HCT116 (cell line): ENCODE results near the gene MED6. TPM values are rescaled to one million over a fixed set of nuclear protein-coding genes. Genes with fewer than 3 reads are reported as not detected.

Experiments
- ATAC-seq: fragments of 200-7000 bp; cut with Tn5 transposase; 2 replicates; pipeline ENCODE4 v1.9.1; 2020; ENCODE audit warnings: mild to moderate bottlenecking, moderate library complexity
- BruUV-seq: library from RNA; stranded (reverse); fragments of 400-500 nt; replicated peaks from 2 replicates; lab custom pipeline; 2021; lab: Mats Ljungman, UMichigan
- CTCF ChIA-PET: fragments of 300-600 bp; sonication (Branson Sonifier 250); formaldehyde crosslinking; loops from one replicate; lab custom pipeline; 2021; ENCODE audit warnings: antibody characterized with exemption; lab: Charles Lee
- POLR2A ChIA-PET: fragments of 300-600, 350-600 bp; sonication (Branson Sonifier 250); formaldehyde crosslinking; loops from one replicate; lab custom pipeline; 2021; ENCODE audit warnings: antibody characterized with exemption; lab: Charles Lee
- RAD21 ChIA-PET, 2 experiments: fragments of 300-600 bp; sonication (Branson Sonifier 250); formaldehyde crosslinking; loops; one replicate each; lab custom pipeline; 2023; ENCODE audit warnings: low total read pairs in 2 of 2; ENCODE audit not compliant: uncharacterized antibody in 2 of 2, unreplicated experiment in 2 of 2, low non-redundant PET in 1 of 2; lab: Charles Lee
- DNase-seq: peaks from one replicate; pipeline ENCODE4 v3.0.0-alpha.2; 2010; ENCODE audit warnings: low read depth, low spot score
- H2AFZ ChIP-seq: fragments of 200-600 bp; shearing (Covaris generic), sonication (generic); 2 replicates; pipeline ENCODE4 v1.6.1; 2017; ENCODE audit warnings: low read depth, mixed run types, mixed read lengths, antibody characterized with exemption, low read length; ENCODE audit not compliant: poor library complexity, severe bottlenecking
- H3K27ac ChIP-seq: 2 replicates; pipeline ENCODE4 v1.5.1; 2012; ENCODE audit warnings: low read depth, low read length
- H3K27me3 ChIP-seq: fragments of 200-600 bp; sonication (generic); 2 replicates; pipeline ENCODE4 v1.6.1; 2016; ENCODE audit warnings: mixed run types, low read length, mixed read lengths; ENCODE audit not compliant: insufficient read depth
- H3K36me3 ChIP-seq, 2 experiments: fragments of 200-500 bp in 1 of 2; fragments of 200-600 bp in 1 of 2; sonication (Bioruptor generic) in 1 of 2; sonication (generic) in 1 of 2; 2 replicates each; pipeline versions ENCODE4 v1.5.1 to v1.6.1; 2014 to 2016; ENCODE audit warnings: low read length in 2 of 2, inconsistent platforms in 1 of 2, mixed read lengths in 1 of 2, mixed run types in 1 of 2; ENCODE audit not compliant: insufficient read depth in 2 of 2, control insufficient read depth in 1 of 2
- H3K4me1 ChIP-seq, 2 experiments: fragments of 200-600 bp in 1 of 2; sonication (generic) in 1 of 2; 2 replicates each; pipeline versions ENCODE4 v1.5.1 to v1.6.1; 2012 to 2017; ENCODE audit warnings: low read length in 2 of 2, inconsistent platforms in 1 of 2, mild to moderate bottlenecking in 1 of 2, mixed read lengths in 1 of 2, mixed run types in 1 of 2, moderate library complexity in 1 of 2; ENCODE audit not compliant: insufficient read depth in 2 of 2, control insufficient read depth in 1 of 2
- H3K4me2 ChIP-seq: fragments of 200-600 bp; sonication (generic); 2 replicates; pipeline ENCODE4 v1.6.1; 2017; ENCODE audit warnings: mixed run types, low read length, mixed read lengths
- H3K4me3 ChIP-seq, 2 experiments: fragments of 200-600 bp in 1 of 2; sonication (generic) in 1 of 2; replicated peaks in 1 of 2; 2 replicates each; pipeline ENCODE4 v1.5.1; 2011 to 2016; ENCODE audit warnings: low read length in 2 of 2, control low read depth in 1 of 2, low read depth in 1 of 2, mild to moderate bottlenecking in 1 of 2, mixed read lengths in 1 of 2, mixed run types in 1 of 2
- H3K79me2 ChIP-seq: fragments of 200-600 bp; sonication (generic); 2 replicates; pipeline ENCODE4 v1.6.1; 2017; ENCODE audit warnings: mild to moderate bottlenecking, mixed run types, low read length, moderate library complexity, mixed read lengths; ENCODE audit not compliant: insufficient read depth
- H3K9ac ChIP-seq: fragments of 200-600 bp; sonication (generic); 2 replicates; pipeline ENCODE4 v1.6.1; 2016; ENCODE audit warnings: low read length, mixed read lengths
- H3K9me2 ChIP-seq: fragments of 200-600 bp; sonication (generic), shearing (Covaris generic); 2 replicates; pipeline ENCODE4 v1.6.1; 2017; ENCODE audit warnings: mixed run types, mild to moderate bottlenecking, moderate library complexity; ENCODE audit not compliant: insufficient read depth
- H3K9me3 ChIP-seq, 2 experiments: fragments of 200-500 bp in 1 of 2; fragments of 200-600 bp in 1 of 2; sonication (Bioruptor generic) in 1 of 2; sonication (generic) in 1 of 2; 2 replicates each; pipeline ENCODE4 v1.6.1; 2014 to 2017; ENCODE audit warnings: low read length in 2 of 2, mixed read lengths in 2 of 2, inconsistent platforms in 1 of 2, low read depth in 1 of 2, mild to moderate bottlenecking in 1 of 2, mixed run types in 1 of 2, moderate library complexity in 1 of 2; ENCODE audit not compliant: control insufficient read depth in 1 of 2, insufficient read depth in 1 of 2
- H4K20me1 ChIP-seq: fragments of 200-600 bp; sonication (generic), shearing (Covaris generic); 2 replicates; pipeline ENCODE4 v1.6.1; 2017; ENCODE audit warnings: mixed run types, mild to moderate bottlenecking, moderate library complexity; ENCODE audit not compliant: insufficient read depth
- CEBPB ChIP-seq: IDR thresholded peaks from 2 replicates; pipeline ENCODE4 v1.6.1; 2012; ENCODE audit warnings: low read depth
- EGR1 ChIP-seq: IDR thresholded peaks from 2 replicates; pipeline ENCODE4 v1.6.1; 2012; ENCODE audit warnings: low read depth
- EZH2 ChIP-seq: fragments of 200-600 bp; sonication (generic); IDR thresholded peaks from 2 replicates; pipeline ENCODE4 v1.6.1; 2017; ENCODE audit warnings: antibody characterized with exemption, mixed run types
- MAX ChIP-seq: IDR thresholded peaks from 2 replicates; pipeline ENCODE4 v1.6.1; 2012
- POLR2A ChIP-seq: IDR thresholded peaks from 2 replicates; pipeline ENCODE4 v1.7.0; 2011; ENCODE audit warnings: borderline replicate concordance; ENCODE audit not compliant: insufficient read depth, insufficient read length; ENCODE audit errors: extremely low read depth
- REST ChIP-seq: IDR thresholded peaks from 2 replicates; pipeline ENCODE4 v1.6.1; 2012; ENCODE audit warnings: low read depth
- SRF ChIP-seq: IDR thresholded peaks from 2 replicates; pipeline ENCODE4 v1.6.1; 2012; ENCODE audit warnings: low read depth
- YY1 ChIP-seq: IDR thresholded peaks from 2 replicates; pipeline ENCODE4 v1.6.1; 2011; ENCODE audit warnings: low read length, low read depth, moderate library complexity, mild to moderate bottlenecking; ENCODE audit not compliant: insufficient replicate concordance; ENCODE audit errors: extremely low read depth
- intact Hi-C: fragments of 100-400 bp; cut with micrococcal nuclease; formaldehyde crosslinking; loops from 2 replicates; pipeline ENCODE4 v1.10.0; 2022
- total RNA-seq: library from RNA; stranded (reverse); gene quantifications from one replicate; pipeline ENCODE4 v1.2.1, GENCODE V29; 2021; ENCODE audit not compliant: unreplicated experiment

The MED6 gene
- total RNA-seq, 1 experiment from 2014 or later = 39.6 TPM

GRCh38 chr14:70601162-70601561 lies 707 bp upstream of the MED6 start:
- Histone ChIP-seq H4K20me1 (peaks cover 3% of the 10 kb centered on the region), H3K9ac (peak overlapping the region; percentile 60), H3K9me3 (no peaks in the 10 kb centered on the region), H3K36me3 (peaks cover 4 to 5% of the 10 kb centered on the region in 2 experiments; a peak in 1 of 4 replicates), H3K9me2 (peaks cover 3% of the 10 kb centered on the region; the same call in 1 of the 2 replicates), H3K4me3 (peak overlapping the region; percentile 42 to 59), H3K79me2 (peaks cover 43% of the 10 kb centered on the region), H3K27ac (peak overlapping the region; percentile 19; the same call in 1 of the 2 replicates), H2AFZ (peak overlapping the region; percentile 93), H3K4me1 (peaks cover 10 to 17% of the 10 kb centered on the region in 2 experiments), H3K4me2 (peak overlapping the region; percentile 86), H3K27me3 (no peaks in the 10 kb centered on the region)
- ChIA-PET CTCF (no interaction called here), RAD21 (no interaction called here), POLR2A (no interaction called here)
- TF ChIP-seq POLR2A = no peak
- no peak for TF ChIP-seq EGR1
- TF ChIP-seq SRF = no peak
- TF ChIP-seq YY1 = no peak
- TF ChIP-seq CEBPB = no peak
- TF ChIP-seq EZH2 = no peak
- no peak for TF ChIP-seq REST
- no peak for TF ChIP-seq MAX
- no peak for DNase-seq
- ATAC-seq = no peak; the same call in 1 of the 2 replicates
- TSS peak; percentile 89 for BruUV-seq
- intact Hi-C loops = no loop called here
